Activated CD8-positive, alpha-beta T cell treated with anti-CD3 and anti-CD28 coated beads for 36 hours (primary cell): ENCODE data around the gene GASK1A. TPM values are rescaled to one million over a fixed set of nuclear protein-coding genes. Genes with fewer than 3 reads are reported as not detected.

Experiments
- ATAC-seq: fragments of 200-7000 bp; cut with Tn5 transposase; one replicate; pipeline ENCODE4 v1.10.0; 2021; ENCODE audit warnings: mild to moderate bottlenecking, moderate library complexity
- CTCF ChIA-PET: fragments of 350-600 bp; sonication (Branson Sonifier 250); formaldehyde crosslinking; loops from one replicate; lab custom pipeline; 2021; ENCODE audit warnings: antibody characterized with exemption; lab: Charles Lee
- POLR2A ChIA-PET: fragments of 350-600 bp; sonication (Branson Sonifier 250); formaldehyde crosslinking; loops from one replicate; lab custom pipeline; 2021; ENCODE audit warnings: antibody characterized with exemption; lab: Charles Lee
- DNase-seq: peaks from one replicate; pipeline ENCODE4 v3.0.0-alpha.2; 2020
- H3K27ac Mint-ChIP-seq: one replicate; pipeline ENCODE4 v1.8.0; 2021; ENCODE audit warnings: mild to moderate bottlenecking, mixed read lengths
- H3K27me3 Mint-ChIP-seq: one replicate; pipeline ENCODE4 v1.8.0; 2021; ENCODE audit warnings: mixed read lengths
- H3K36me3 Mint-ChIP-seq: one replicate; pipeline ENCODE4 v1.8.0; 2021; ENCODE audit warnings: low read depth, mixed read lengths
- H3K4me1 Mint-ChIP-seq: one replicate; pipeline ENCODE4 v1.8.0; 2021; ENCODE audit warnings: low read depth, mixed read lengths
- H3K4me3 Mint-ChIP-seq: one replicate; pipeline ENCODE4 v1.8.0; 2021; ENCODE audit warnings: mild to moderate bottlenecking, moderate library complexity, mixed read lengths
- H3K9me3 Mint-ChIP-seq: one replicate; pipeline ENCODE4 v1.8.0; 2021; ENCODE audit warnings: mixed read lengths
- CTCF ChIP-seq: fragments of 200-600 bp; IDR thresholded peaks from one replicate; pipeline ENCODE4 v1.8.0; 2022; ENCODE audit warnings: antibody characterized with exemption, mild to moderate bottlenecking
- intact Hi-C: fragments of 100-400 bp; cut with micrococcal nuclease; formaldehyde crosslinking; loops from one replicate; pipeline ENCODE4 v1.10.0; 2022
- total RNA-seq, 2 experiments: library from RNA; stranded (reverse); gene quantifications; one replicate each; pipeline ENCODE4 v1.2.3, GENCODE V29; 2021

Gene GASK1A
- total RNA-seq, 2 experiments from 2014 or later: 0.11 TPM; not detected in 1

- Mint-ChIP-seq H3K4me3 (no peak overlapping the region), H3K27ac (no peak overlapping the region), H3K27me3 (no peaks in the 10 kb centered on the region), H3K4me1 (peaks cover 24% of the 10 kb centered on the region), H3K36me3 (no peaks in the 10 kb centered on the region), H3K9me3 (no peaks in the 10 kb centered on the region)
- ChIA-PET POLR2A (no interaction called here), CTCF (interaction anchor here (0.9 kb wide), 2 partner anchors 40 to 184 kb away, joined by 3 read pairs; no protein-coding TSS in a partner anchor)
- no peak for ATAC-seq
- DNase-seq: no peak
- no peak for TF ChIP-seq CTCF
- intact Hi-C loops: no loop called here
Measured at GRCh38 chr3:43001556-43002121, 22.5 kb downstream of the GASK1A start.

GRCh38 chr3:43004282-43004681 lies 25.2 kb downstream of the GASK1A start:
- no peak overlapping the region for H3K27ac Mint-ChIP-seq
- intact Hi-C loops: no loop called here
- CTCF ChIA-PET: no interaction called here
- no peak for DNase-seq
- H3K4me3 Mint-ChIP-seq: no peak overlapping the region
- no peak for ATAC-seq
- no peaks in the 10 kb centered on the region for H3K27me3 Mint-ChIP-seq
- no peak for TF ChIP-seq CTCF
- H3K36me3 Mint-ChIP-seq: no peaks in the 10 kb centered on the region
- H3K9me3 Mint-ChIP-seq: no peaks in the 10 kb centered on the region
- POLR2A ChIA-PET: no interaction called here
- peaks cover 27% of the 10 kb centered on the region for H3K4me1 Mint-ChIP-seq

GRCh38 chr3:43005253-43005652 lies 26.1 kb downstream of the GASK1A start:
- ATAC-seq (no peak), DNase-seq (no peak)
- no peaks in the 10 kb centered on the region for H3K27me3 Mint-ChIP-seq
- no peak for TF ChIP-seq CTCF
- peaks cover 27% of the 10 kb centered on the region for H3K4me1 Mint-ChIP-seq
- CTCF ChIA-PET: no interaction called here
- intact Hi-C loops: no loop called here
- no peaks in the 10 kb centered on the region for H3K36me3 Mint-ChIP-seq
- no peaks in the 10 kb centered on the region for H3K9me3 Mint-ChIP-seq
- POLR2A ChIA-PET: no interaction called here
- no peak overlapping the region for H3K27ac Mint-ChIP-seq
- no peak overlapping the region for H3K4me3 Mint-ChIP-seq

- CTCF ChIA-PET: interaction anchor here (2.2 kb wide), 1 partner anchor 166 kb away, joined by 6 read pairs; no protein-coding TSS in a partner anchor
- DNase-seq: no peak
- Mint-ChIP-seq H3K9me3 (peaks cover 3% of the 10 kb centered on the region), H3K4me3 (no peak overlapping the region), H3K27me3 (no peaks in the 10 kb centered on the region), H3K36me3 (no peaks in the 10 kb centered on the region), H3K4me1 (peaks cover 27% of the 10 kb centered on the region), H3K27ac (no peak overlapping the region)
- TF ChIP-seq CTCF: no peak
- ATAC-seq: no peak
- POLR2A ChIA-PET: interaction anchor here (1.0 kb wide), 1 partner anchor 26 kb away, joined by 3 read pairs; no protein-coding TSS in a partner anchor
- intact Hi-C loops: no loop called here
Measured at GRCh38 chr3:43005981-43006380, 26.9 kb downstream of the GASK1A start.

- no peak overlapping the region for H3K4me3 Mint-ChIP-seq
- no peak for TF ChIP-seq CTCF
- no peaks in the 10 kb centered on the region for H3K36me3 Mint-ChIP-seq
- peaks cover 27% of the 10 kb centered on the region for H3K4me1 Mint-ChIP-seq
- ChIA-PET CTCF (interaction anchor here (2.2 kb wide), 1 partner anchor 167 kb away, joined by 6 read pairs; no protein-coding TSS in a partner anchor), POLR2A (no interaction called here)
- intact Hi-C loops: no loop called here
- peaks cover 3% of the 10 kb centered on the region for H3K9me3 Mint-ChIP-seq
- no peaks in the 10 kb centered on the region for H3K27me3 Mint-ChIP-seq
- no peak for DNase-seq
- ATAC-seq: no peak
- H3K27ac Mint-ChIP-seq: no peak overlapping the region
Measured at GRCh38 chr3:43006825-43007224, 27.7 kb downstream of the GASK1A start.
